AG09309 (cell line): ENCODE data around the gene STPG4.

Experiments
- DNase-seq: peaks from one replicate; pipeline ENCODE4 v3.0.0-alpha.2; 2010; ENCODE audit warnings: low read depth
- H3K4me3 ChIP-seq: 2 replicates; pipeline ENCODE4 v1.5.1; 2011; ENCODE audit warnings: mild to moderate bottlenecking, low read depth, low read length, moderate library complexity; ENCODE audit not compliant: control insufficient read depth
- TF ChIP-seq, protein P1 (sequence below): IDR thresholded peaks from 2 replicates; pipeline ENCODE4 v1.5.1; 2011; ENCODE audit warnings: mild to moderate bottlenecking, low read depth, low read length, inconsistent platforms; ENCODE audit not compliant: insufficient read depth, control insufficient read depth; ENCODE audit errors: missing control alignments

The STPG4 gene

DNA sequence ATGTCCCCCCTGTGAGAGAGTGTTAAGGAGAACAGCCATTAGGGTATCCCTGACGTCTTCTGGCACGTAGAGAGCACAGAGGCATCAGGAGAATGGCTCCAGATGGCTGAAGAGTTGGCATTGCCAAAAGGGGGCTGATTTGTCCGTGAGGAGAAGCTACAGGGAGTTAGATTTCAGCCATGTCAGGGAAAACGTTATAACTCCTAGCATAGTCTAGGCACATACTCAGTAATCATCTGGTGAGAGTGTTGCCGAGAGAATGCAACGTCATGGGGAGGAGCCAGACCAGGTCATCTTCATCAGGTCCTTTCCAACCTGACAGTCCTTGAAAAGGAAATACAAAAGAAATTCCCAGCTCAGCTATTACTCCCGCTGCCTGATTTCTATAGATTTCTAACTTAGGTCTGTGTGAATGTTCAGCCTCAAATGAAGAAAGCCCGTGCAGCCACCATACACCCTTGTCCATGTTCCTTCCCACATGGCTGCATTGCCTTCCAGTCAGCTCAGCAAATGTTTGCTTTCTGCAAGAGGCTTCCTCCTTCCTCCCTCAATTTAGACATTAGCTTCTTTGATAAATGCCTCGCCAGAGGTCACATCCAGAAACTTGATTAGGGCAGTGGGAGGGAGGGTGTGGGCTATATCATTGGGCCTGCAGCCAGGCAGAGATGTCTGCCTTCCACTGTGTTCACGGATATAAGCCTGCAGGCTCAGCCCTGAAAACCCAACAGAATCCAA, 93.0 kb downstream of the STPG4 start:
- no peak for DNase-seq
- TF ChIP-seq, protein P1, sequence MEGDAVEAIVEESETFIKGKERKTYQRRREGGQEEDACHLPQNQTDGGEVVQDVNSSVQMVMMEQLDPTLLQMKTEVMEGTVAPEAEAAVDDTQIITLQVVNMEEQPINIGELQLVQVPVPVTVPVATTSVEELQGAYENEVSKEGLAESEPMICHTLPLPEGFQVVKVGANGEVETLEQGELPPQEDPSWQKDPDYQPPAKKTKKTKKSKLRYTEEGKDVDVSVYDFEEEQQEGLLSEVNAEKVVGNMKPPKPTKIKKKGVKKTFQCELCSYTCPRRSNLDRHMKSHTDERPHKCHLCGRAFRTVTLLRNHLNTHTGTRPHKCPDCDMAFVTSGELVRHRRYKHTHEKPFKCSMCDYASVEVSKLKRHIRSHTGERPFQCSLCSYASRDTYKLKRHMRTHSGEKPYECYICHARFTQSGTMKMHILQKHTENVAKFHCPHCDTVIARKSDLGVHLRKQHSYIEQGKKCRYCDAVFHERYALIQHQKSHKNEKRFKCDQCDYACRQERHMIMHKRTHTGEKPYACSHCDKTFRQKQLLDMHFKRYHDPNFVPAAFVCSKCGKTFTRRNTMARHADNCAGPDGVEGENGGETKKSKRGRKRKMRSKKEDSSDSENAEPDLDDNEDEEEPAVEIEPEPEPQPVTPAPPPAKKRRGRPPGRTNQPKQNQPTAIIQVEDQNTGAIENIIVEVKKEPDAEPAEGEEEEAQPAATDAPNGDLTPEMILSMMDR, result no peak
- H3K4me3 ChIP-seq, result no peak overlapping the region

DNA sequence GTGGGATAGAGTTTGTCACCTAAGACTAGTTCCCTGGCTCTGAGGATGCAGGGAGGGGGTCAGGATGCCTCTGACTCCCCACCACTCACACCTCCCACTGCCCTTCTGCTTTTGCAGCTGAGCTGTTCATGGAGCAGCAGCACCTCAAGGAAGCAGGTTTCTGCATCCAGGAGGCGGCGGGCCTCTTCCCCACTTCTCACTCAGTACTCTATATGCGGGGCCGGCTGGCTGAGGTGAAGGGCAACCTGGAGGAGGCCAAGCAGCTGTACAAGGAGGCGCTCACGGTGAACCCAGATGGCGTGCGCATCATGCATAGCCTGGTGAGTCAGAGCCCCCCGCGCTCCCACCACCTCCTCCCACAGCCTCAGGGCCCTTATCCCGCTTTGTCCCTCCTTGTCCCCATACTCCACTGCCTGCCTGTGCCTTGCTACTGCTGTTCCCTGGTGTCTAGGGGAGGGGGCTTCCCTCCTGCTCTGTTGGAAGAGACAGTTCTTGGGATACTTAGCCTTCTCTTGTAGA, 94.4 kb downstream of the STPG4 start:
- no peak for DNase-seq
- TF ChIP-seq, protein P1, result no peak
- no peak overlapping the region for H3K4me3 ChIP-seq

DNA sequence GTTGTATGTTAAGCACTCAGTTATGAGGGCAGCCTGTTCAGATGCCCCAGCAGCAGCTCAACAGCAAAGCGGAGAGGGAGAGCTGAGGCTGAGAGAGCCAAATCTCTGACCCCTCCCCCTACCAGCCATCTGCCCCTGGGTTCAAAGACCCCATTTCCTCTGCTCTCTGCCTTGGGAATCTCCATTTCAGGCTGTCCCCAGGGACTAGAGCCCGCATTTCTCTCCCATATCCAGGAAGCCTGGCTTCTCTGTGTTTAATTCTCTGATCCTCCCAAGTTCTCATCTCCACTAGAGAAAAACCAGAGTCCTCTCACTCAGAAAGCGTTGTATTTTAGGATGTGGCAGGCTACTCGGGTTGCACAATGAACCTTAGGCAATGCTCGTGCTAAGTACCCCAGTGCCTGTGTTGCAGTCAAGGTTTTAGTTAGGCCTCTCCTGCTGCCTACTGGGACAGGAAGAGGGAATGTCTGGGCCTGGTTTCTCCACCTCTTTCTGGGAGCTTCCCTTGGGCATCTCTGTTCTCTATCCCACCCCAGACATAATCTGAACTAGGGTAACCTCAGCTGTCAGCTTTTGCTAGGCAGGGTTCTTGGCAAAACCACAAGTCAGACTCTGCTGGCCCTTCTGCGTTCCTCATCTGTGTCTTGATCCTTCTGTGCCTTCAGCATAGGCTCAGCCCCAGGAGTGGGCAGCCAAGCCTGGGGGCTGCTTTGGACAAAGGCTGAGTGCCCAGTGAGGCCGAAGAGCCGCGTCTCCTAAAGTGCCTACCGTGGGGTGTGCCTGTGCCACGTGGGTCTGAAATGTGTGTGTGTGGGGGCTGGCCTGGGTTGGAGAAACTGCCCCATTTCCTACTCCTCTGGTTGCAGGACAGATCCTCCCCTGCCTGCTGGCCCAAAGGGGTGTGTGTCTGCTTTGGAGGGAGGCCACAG, 96.8 kb downstream of the STPG4 start:
- TF ChIP-seq, protein P1, result peak; percentile 4
- DNase-seq, result peak; percentile 77
- H3K4me3 ChIP-seq, result no peak overlapping the region

DNA sequence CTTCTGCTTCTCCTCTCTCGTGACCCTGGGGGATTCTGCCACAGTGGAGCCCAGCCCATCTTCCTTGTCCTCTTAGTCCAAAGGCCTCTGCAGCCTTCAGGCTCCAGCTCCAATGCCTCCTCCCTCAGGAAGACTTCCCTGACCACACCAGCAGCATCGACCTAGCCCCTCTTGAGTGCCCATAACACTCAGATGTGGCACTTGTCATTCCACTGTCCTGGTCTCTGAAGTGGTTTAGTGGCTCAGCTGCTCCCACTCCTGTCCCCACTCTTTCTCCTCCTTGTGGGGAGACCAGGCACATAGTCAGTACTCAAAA, 97.5 kb downstream of the STPG4 start:
- H3K4me3 ChIP-seq, result no peak overlapping the region
- TF ChIP-seq, protein P1, result no peak
- DNase-seq, result no peak

DNA sequence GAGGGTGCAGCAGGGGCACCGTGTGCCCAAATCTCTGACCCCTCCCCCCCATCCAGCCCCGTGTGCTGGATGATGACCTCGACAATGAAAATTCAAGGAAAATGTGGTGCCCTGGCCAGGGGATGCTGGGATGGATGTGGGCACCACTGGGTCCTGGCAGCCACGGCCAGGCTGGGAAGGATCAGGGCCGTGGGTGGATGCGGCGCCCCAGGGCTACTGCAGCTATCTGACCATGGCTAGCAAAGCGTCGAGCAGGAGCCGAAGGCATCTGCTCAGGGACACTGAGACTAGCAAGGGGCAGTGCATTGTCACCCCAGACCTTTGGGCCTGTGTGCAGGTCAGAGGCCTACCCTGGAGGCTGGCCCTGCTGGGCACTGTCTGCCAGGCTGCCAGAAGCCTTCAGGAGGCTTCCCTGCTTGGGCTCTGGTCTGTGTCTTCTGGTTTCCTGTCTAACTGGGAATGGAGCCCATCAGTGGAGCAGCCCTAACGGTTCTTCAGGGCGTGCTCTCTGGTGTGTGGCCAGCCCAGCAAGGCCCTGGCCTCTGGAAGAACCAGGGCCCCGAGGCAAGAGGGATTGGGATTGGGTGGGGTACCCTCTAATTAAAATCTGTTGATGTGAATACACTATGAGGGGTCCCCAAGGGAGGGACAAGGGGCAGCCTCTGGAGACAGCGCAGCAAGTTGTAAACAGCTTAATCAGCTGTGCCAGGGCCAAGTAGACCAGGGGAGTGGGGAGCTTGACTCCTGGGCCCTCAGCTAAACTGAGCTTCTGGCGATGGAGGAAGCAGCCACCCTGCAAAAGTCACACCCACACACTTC, 98.0 kb downstream of the STPG4 start:
- TF ChIP-seq, protein P1, result no peak
- DNase-seq, result no peak
- no peak overlapping the region for H3K4me3 ChIP-seq

DNA sequence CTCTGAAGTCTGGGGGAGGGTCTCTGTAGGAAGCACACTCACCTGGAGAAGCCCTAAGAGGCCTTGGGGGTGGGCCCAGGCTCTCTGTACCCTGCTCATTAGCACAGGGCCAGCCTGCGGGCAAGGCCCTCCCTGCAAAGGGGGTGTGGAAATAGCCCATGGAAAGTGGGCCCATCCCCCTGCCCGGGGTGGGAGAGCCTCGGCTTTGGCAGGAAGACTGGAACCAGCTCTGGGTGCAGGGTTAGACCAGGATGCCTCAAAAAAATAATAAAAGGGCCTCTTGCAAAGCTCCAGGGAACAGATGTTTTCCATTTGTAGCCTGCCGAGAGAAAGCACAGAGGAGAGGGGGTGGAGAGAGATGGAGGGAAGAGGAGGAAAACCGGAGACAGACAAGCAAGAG, 98.7 kb downstream of the STPG4 start:
- TF ChIP-seq, protein P1, result no peak
- no peak overlapping the region for H3K4me3 ChIP-seq
- DNase-seq, result peak; percentile 86
